Ovary (tissue), 9 donors: ENCODE data around the gene KCNJ1. TPM values are rescaled to one million over a fixed set of nuclear protein-coding genes. Genes with fewer than 3 reads are reported as not detected.

Experiments used
- DNase-seq, 5 donors: peaks; one replicate each; pipeline ENCODE4 v3.0.0-alpha.2; 2019 to 2020
- H3K27ac ChIP-seq, 2 donors: fragments of 200-600 bp; one replicate each; pipeline versions ENCODE4 v1.5.1 to v1.8.0; 2019 to 2022
- H3K27me3 ChIP-seq: fragments of 200-600 bp; one replicate; pipeline ENCODE4 v1.8.0; 2022
- H3K36me3 ChIP-seq: fragments of 200-600 bp; sonication (generic); one replicate; pipeline ENCODE4 v1.5.1; 2019
- H3K4me1 ChIP-seq: one replicate; pipeline ENCODE4 v1.8.1; 2013; ENCODE audit warnings: mild to moderate bottlenecking, moderate library complexity; ENCODE audit not compliant: insufficient read depth
- H3K4me3 ChIP-seq: fragments of 200-600 bp; sonication (generic); one replicate; pipeline ENCODE4 v1.5.1; 2017
- H3K9me3 ChIP-seq, 2 donors: fragments of 200-600 bp in 1 of 2; sonication (generic) in 1 of 2; one replicate each; pipeline versions ENCODE4 v1.5.1 to v1.8.1; 2013 to 2019; ENCODE audit warnings: mild to moderate bottlenecking in 1 of 2, moderate library complexity in 1 of 2
- CTCF ChIP-seq, 3 donors: fragments of 450-650 bp in 2 of 3; fragments of 200-600 bp in 1 of 3; IDR thresholded peaks; one replicate each; pipeline versions ENCODE4 v1.5.1 to v1.8.0; 2016 to 2022; ENCODE audit warnings: antibody characterized with exemption in 3 of 3, mild to moderate bottlenecking in 1 of 3
- EP300 ChIP-seq: sonication (generic); formaldehyde crosslinking; IDR thresholded peaks from one replicate; pipeline ENCODE4 v1.6.1; 2017; ENCODE audit warnings: antibody characterized with exemption
- POLR2A ChIP-seq: fragments of 450-650 bp; IDR thresholded peaks from one replicate; pipeline ENCODE4 v1.6.1; 2017; ENCODE audit warnings: antibody characterized with exemption, mild to moderate bottlenecking, moderate library complexity
- WGBS, 3 donors: extraction: QIAGEN DNeasy Blood & Tissue Kit in 1 of 3; methylation state at CpG; one replicate each; pipeline versions ENCODE4 v1.1.5 to v1.1.7; 2013 to 2017; 5-methylcytosine and 5-hydroxymethylcytosine counted together
- intact Hi-C, 4 donors: fragments of 100-400 bp; cut with DNase I; formaldehyde crosslinking; loops; one replicate each; pipeline versions ENCODE4 v1.11.0 to v1.15.1; 2022 to 2023
- polyA plus RNA-seq, 2 donors: library from polyadenylated mRNA; stranded (reverse); fragments of 200-250 nt in 1 of 2; fragments of 350-450 nt in 1 of 2; fragmentation: Illumina TruSeq in 1 of 2; extraction: RNeasy Lipid Tissue Mini Kit (QIAGEN cat#74804) in 1 of 2; gene quantifications; one replicate each; pipeline ENCODE4 v1.2.3, GENCODE V29; 2013 to 2014
- total RNA-seq, 7 donors: library from RNA; depleted of rRNA in 2 of 7; stranded (reverse); fragments of >200 nt in 2 of 7; fragmentation: NEBNext Ultra II Directional in 3 of 7; extraction: Animal tissue kit (Norgen Biotek cat#: 25700) in 3 of 7; gene quantifications; one replicate each; pipeline versions ENCODE4 v1.1.0 to v1.2.4, GENCODE V29; 2016 to 2023
- donor health status: DM: no; HTN: no; CAD: no; lungs with moderate emphysema.
- donor health status: DM: no; HTN: no; CAD: no.
- donor health status: Bipolar disorder and iron deficiency.
- donor health status: DM: yes; HTN: yes; CAD: no.
- donor health status: DM: no; HTN: no; CAD: no.
- donor health status: DM: yes; HTN: yes; CAD: no.

The KCNJ1 gene
- total and polyA plus RNA-seq, 9 donors, result 0.48 TPM; not detected in 8

DNA sequence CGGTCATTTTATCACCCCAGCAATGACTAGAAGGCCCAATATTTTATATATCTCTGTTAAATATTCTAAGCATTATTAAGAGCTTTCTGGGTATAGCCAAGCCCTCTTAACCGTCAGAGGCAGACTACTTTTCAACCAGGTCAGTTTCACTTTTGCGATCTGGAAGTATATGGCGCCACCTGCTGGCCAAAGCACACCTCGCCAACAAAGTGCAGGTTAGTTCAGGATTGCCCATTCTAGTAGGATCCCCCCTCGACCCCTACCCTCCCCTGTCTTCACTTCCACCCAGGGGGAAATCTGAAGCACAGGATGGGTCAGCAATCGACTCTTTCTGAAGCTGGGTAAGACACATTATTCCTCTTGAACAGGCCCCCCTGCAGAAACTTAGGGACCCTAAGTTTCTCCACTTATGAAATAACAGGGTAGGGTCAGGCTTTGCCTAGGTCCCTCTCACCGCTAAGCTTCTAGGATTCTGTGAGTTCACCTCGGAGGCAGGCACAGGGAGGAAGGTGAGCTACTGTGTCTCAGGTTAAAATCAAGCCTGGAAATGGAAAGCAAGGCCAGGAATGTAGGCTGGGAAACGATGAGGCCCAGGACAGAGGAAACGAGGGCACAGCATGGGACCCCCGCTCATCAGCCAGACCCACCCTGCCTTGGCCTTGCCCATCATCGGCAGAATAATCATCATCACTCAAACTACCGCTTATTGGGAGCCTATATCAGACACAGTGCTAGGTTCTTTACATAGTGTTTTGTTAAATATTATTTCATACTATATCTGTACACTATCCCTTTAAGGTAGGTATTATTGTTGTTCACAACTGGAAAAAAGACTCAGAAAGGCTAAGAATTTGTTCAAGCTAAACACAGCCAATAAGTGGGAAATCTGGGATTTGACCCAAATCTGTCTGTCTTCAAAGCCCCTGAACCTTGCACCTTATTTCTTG is 35.6 kb downstream of the KCNJ1 start:
- H3K27ac ChIP-seq, result no peak overlapping the region
- H3K27me3 ChIP-seq, result no peaks in the 10 kb centered on the region
- H3K4me3 ChIP-seq, result no peak overlapping the region
- H3K4me1 ChIP-seq, result peaks cover 3% of the 10 kb centered on the region
- TF ChIP-seq EP300, result no peak
- peak; percentile 64 to 73 (median 68) for TF ChIP-seq CTCF (IDR thresholded peaks at IDR 0.05)
- intact Hi-C loops, result loop anchor here (5.0 to 10.0 kb wide), 6 partner anchors 197 to 799 kb away; no protein-coding TSS in a partner anchor
- no peaks in the 10 kb centered on the region for H3K9me3 ChIP-seq
- 31 to 37% (median 36%) methylated on average over 14 of the region's 14 CpGs for WGBS, 3 donors
- DNase-seq, result peak; percentile 67 to 87 (median 85)
- no peaks in the 10 kb centered on the region for H3K36me3 ChIP-seq

DNA sequence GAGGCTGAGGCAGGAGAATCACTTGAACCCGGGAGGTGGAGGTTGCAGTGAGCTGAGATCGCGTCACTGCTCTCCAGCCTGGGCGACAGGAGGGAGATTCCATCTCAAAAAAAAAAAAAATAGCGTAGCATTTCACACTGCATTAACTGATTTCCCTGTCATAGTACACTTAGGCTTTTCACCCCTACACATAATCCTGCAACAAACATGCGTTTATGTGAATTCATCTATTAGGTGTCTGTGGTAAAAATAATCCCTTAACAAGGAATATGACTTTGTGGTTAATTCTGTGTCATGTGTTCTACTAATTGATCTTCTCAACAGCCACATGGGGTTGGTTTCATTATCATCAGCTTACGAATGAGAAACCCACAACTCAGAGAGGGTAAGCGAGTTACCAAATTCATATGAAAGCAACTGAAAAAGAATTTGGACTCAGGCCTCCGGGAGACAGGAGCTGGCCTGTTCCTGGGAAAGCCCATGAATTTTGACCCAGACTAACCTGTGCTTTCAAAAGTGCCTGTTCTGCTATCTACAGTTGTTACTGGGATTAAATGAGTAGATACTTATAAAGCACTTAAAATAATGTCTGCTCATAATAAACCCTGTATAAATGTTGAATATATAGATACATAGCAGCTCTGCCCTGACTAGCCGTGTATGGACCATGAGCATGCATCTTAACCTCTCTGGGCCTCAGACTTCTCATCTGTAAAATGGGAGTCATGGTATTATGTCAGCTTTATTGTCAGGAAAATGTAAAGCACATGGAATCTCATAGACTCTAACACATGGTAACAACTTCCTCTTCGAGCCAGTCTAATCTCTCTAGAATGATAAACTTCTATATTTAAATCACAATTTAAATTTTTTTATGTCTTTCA is 36.6 kb downstream of the KCNJ1 start:
- WGBS, 3 donors, result 85 to 91% (median 88%) methylated on average over 11 of the region's 11 CpGs
- Histone ChIP-seq H3K4me3 (no peak overlapping the region), H3K27me3 (no peaks in the 10 kb centered on the region), H3K9me3 (no peaks in the 10 kb centered on the region), H3K36me3 (no peaks in the 10 kb centered on the region), H3K4me1 (peaks cover 3% of the 10 kb centered on the region), H3K27ac (no peak overlapping the region)
- TF ChIP-seq CTCF (IDR thresholded peaks at IDR 0.05) (no peak), EP300 (no peak), POLR2A (no peak)
- DNase-seq, result no peak
- intact Hi-C loops, result loop anchor here (5.0 to 10.0 kb wide), 6 partner anchors 196 to 798 kb away; no protein-coding TSS in a partner anchor

DNA sequence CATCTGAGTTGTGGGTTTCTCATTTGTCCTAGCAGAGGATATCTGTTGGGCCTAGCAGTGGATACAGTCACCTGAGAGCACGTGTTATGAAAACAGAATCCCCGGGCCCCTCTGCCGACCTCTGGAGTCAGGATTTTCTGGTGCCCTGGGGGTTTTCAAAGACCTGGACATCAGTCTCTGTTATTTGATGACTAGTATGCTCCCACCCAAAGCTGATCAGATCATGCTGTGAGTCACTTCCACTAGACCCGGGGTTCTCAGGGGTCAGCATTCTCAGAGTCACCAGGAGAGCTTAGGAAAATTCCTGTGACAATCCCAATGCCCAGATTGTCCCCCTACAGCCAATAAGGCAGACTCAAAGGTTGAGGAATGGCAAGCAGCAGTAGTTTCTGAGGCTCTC is 38.7 kb downstream of the KCNJ1 start:
- intact Hi-C loops, result loop anchor here in 1 of 4 donors (10.0 kb wide), 1 partner anchor 534 kb away; no protein-coding TSS in a partner anchor
- no peak for DNase-seq
- Histone ChIP-seq H3K27ac (no peak overlapping the region), H3K9me3 (no peaks in the 10 kb centered on the region), H3K4me3 (no peak overlapping the region), H3K4me1 (no peaks in the 10 kb centered on the region), H3K27me3 (no peaks in the 10 kb centered on the region), H3K36me3 (no peaks in the 10 kb centered on the region)
- no peak for TF ChIP-seq EP300
- no peak for TF ChIP-seq POLR2A
- TF ChIP-seq CTCF (IDR thresholded peaks at IDR 0.05), result no peak
- 74 to 92% (median 90%) methylated on average over 4 of the region's 4 CpGs for WGBS, 3 donors

- Histone ChIP-seq H3K36me3 (no peaks in the 10 kb centered on the region), H3K27ac (no peak overlapping the region), H3K4me1 (no peaks in the 10 kb centered on the region), H3K4me3 (no peak overlapping the region), H3K9me3 (no peaks in the 10 kb centered on the region), H3K27me3 (no peaks in the 10 kb centered on the region)
- intact Hi-C loops, result loop anchor here in 1 of 4 donors (10.0 kb wide), 1 partner anchor 533 kb away; no protein-coding TSS in a partner anchor
- TF ChIP-seq POLR2A, result no peak
- TF ChIP-seq CTCF (IDR thresholded peaks at IDR 0.05), result no peak
- no peak for TF ChIP-seq EP300
- WGBS, 3 donors, result 88 to 96% (median 90%) methylated on average over 7 of the region's 7 CpGs
- DNase-seq, result no peak
These were observed 39.8 kb downstream of the KCNJ1 start for GRCh38 chr11:128827191-128827893.
